GM12878 (cell line): ENCODE measurements around the gene LGI2. TPM values are rescaled to one million over a fixed set of nuclear protein-coding genes. Genes with fewer than 3 reads are reported as not detected.

Experiments
- ATAC-seq: fragments of 200-7000 bp; cut with Tn5 transposase; 3 replicates; pipeline ENCODE4 v1.9.1; 2020; ENCODE audit warnings: mild to moderate bottlenecking, moderate library complexity
- BruUV-seq: library from RNA; stranded (reverse); fragments of 400-500 nt; replicated peaks from 2 replicates; lab custom pipeline; 2021; lab: Mats Ljungman, UMichigan
- CTCF ChIA-PET: fragments of 300-600 bp; sonication (Branson Sonifier 250); formaldehyde crosslinking; extraction: SDS; loops from one replicate; lab custom pipeline; 2021; ENCODE audit warnings: inconsistent platforms; lab: Yijun Ruan, JAX
- POLR2A ChIA-PET: fragments of 350-600 bp; formaldehyde crosslinking; extraction: SDS; loops from one replicate; lab custom pipeline; 2021; ENCODE audit warnings: inconsistent platforms; lab: Charles Lee
- RAD21 ChIA-PET: fragments of 300-600 bp; sonication (Branson Sonifier 250); formaldehyde crosslinking; loops from one replicate; lab custom pipeline; 2023; ENCODE audit warnings: antibody characterized with exemption; ENCODE audit not compliant: unreplicated experiment; lab: Charles Lee
- SMC1A ChIA-PET: fragments of 300-600 bp; sonication (Branson Sonifier 250); formaldehyde crosslinking; loops from one replicate; lab custom pipeline; 2023; ENCODE audit not compliant: unreplicated experiment, uncharacterized antibody; lab: Charles Lee
- DNase-seq: peaks from one replicate; pipeline ENCODE4 v3.0.0-alpha.2; 2011; ENCODE audit warnings: low read depth, low spot score
- FAIRE-seq: peaks from 3 replicates; lab custom pipeline; 2011; peaks lifted over from hg19 to GRCh38; lab: Jason Lieb, UNC
- H2AFZ ChIP-seq: 2 replicates; pipeline ENCODE4 v1.6.0; 2011; ENCODE audit warnings: low read depth, low read length, control low read depth; ENCODE audit not compliant: control insufficient read depth
- H3K27ac ChIP-seq: 2 replicates; pipeline ENCODE4 v1.5.1; 2011; ENCODE audit warnings: control low read depth; ENCODE audit not compliant: control insufficient read depth, insufficient read depth
- H3K27me3 ChIP-seq, 2 experiments: replicated peaks in 1 of 2; 2 replicates each; pipeline versions ENCODE4 v1.6.0 to v1.6.1; 2011; ENCODE audit warnings: low read length in 1 of 2; ENCODE audit not compliant: control insufficient read depth in 2 of 2, insufficient read depth in 2 of 2
- H3K36me3 ChIP-seq, 2 experiments: 2 replicates each; pipeline ENCODE4 v1.5.1; 2011; ENCODE audit warnings: low read length in 1 of 2; ENCODE audit not compliant: control insufficient read depth in 2 of 2, insufficient read depth in 2 of 2
- H3K4me1 ChIP-seq: 2 replicates; pipeline ENCODE4 v1.6.1; 2011; ENCODE audit warnings: mild to moderate bottlenecking, low read length, moderate library complexity, mixed read lengths; ENCODE audit not compliant: control insufficient read depth, insufficient read depth
- H3K4me2 ChIP-seq: 2 replicates; pipeline ENCODE4 v1.6.0; 2011; ENCODE audit warnings: control low read depth; ENCODE audit not compliant: control insufficient read depth, insufficient read depth
- H3K4me3 ChIP-seq: fragments of 200-600 bp; sonication (generic); 2 replicates; pipeline ENCODE4 v1.5.1; 2016
- H3K79me2 ChIP-seq: 2 replicates; pipeline ENCODE4 v1.6.0; 2011; ENCODE audit warnings: low read length; ENCODE audit not compliant: control insufficient read depth, insufficient read depth
- H3K9ac ChIP-seq: 2 replicates; pipeline ENCODE4 v1.8.0; 2011; ENCODE audit warnings: low read length, control low read depth, mixed read lengths; ENCODE audit not compliant: control insufficient read depth, insufficient read depth
- H3K9me3 ChIP-seq: replicated peaks from 3 replicates; pipeline ENCODE4 v1.5.1; 2011; ENCODE audit warnings: mild to moderate bottlenecking, low read length; ENCODE audit not compliant: control insufficient read depth, insufficient read depth
- H4K20me1 ChIP-seq: 2 replicates; pipeline ENCODE4 v1.6.0; 2011; ENCODE audit not compliant: control insufficient read depth, insufficient read depth
- ATF3 ChIP-seq: IDR thresholded peaks from 2 replicates; pipeline ENCODE4 v1.6.1; 2011; ENCODE audit warnings: low read depth, mild to moderate bottlenecking, low read length, moderate library complexity, borderline replicate concordance; ENCODE audit errors: extremely low read depth
- CHD1 ChIP-seq: IDR thresholded peaks from 2 replicates; pipeline ENCODE4 v1.6.1; 2012; ENCODE audit warnings: low read depth, low read length, improper control_type of control experiment
- E2F4 ChIP-seq: IDR thresholded peaks from 2 replicates; pipeline ENCODE4 v1.6.1; 2012; ENCODE audit warnings: low read depth, low read length, improper control_type of control experiment
- FOXK2 ChIP-seq: fragments of 450-650 bp; IDR thresholded peaks from 2 replicates; pipeline ENCODE4 v1.6.1; 2017; ENCODE audit warnings: mild to moderate bottlenecking, moderate library complexity
- MYC ChIP-seq: IDR thresholded peaks from 2 replicates; pipeline ENCODE4 v1.6.1; 2011; ENCODE audit warnings: mild to moderate bottlenecking, low read length, moderate library complexity, inconsistent platforms; ENCODE audit not compliant: insufficient read depth, insufficient replicate concordance, insufficient read length, severe bottlenecking
- NKRF ChIP-seq: fragments of 450-650 bp; conservative IDR thresholded peaks from 2 replicates; pipeline ENCODE4 v1.6.1; 2017; ENCODE audit warnings: mild to moderate bottlenecking, moderate library complexity
- POLR2A ChIP-seq: IDR thresholded peaks from 2 replicates; pipeline ENCODE4 v1.6.1; 2011; ENCODE audit warnings: low read depth, mild to moderate bottlenecking, low read length
- PRDM15 ChIP-seq: fragments of 450-650 bp; formaldehyde crosslinking; IDR thresholded peaks from 2 replicates; pipeline ENCODE4 v1.4.0; 2020; ENCODE audit warnings: mild to moderate bottlenecking, moderate library complexity
- RELB ChIP-seq: fragments of 450-650 bp; IDR thresholded peaks from 2 replicates; pipeline ENCODE4 v1.6.1; 2017; ENCODE audit warnings: low read depth, mild to moderate bottlenecking, moderate library complexity
- SKIL ChIP-seq: fragments of 450-650 bp; IDR thresholded peaks from 2 replicates; pipeline ENCODE4 v1.6.1; 2017; ENCODE audit warnings: mild to moderate bottlenecking, low read depth, inconsistent platforms; ENCODE audit not compliant: poor library complexity, severe bottlenecking
- TAF1 ChIP-seq: IDR thresholded peaks from 2 replicates; pipeline ENCODE4 v1.6.1; 2011; ENCODE audit warnings: mild to moderate bottlenecking, low read depth, low read length, borderline replicate concordance
- ZNF207 ChIP-seq: fragments of 450-650 bp; IDR thresholded peaks from 2 replicates; pipeline ENCODE4 v1.6.1; 2014; ENCODE audit warnings: antibody characterized with exemption, mild to moderate bottlenecking, borderline replicate concordance
- ZNF384 ChIP-seq: IDR thresholded peaks from 2 replicates; pipeline ENCODE4 v1.6.1; 2012; ENCODE audit warnings: low read depth, mild to moderate bottlenecking, low read length, improper control_type of control experiment, borderline replicate concordance
- WGBS: methylation state at CpG from one replicate; pipeline ENCODE4 v1.1.6; 2016; ENCODE audit warnings: low lambda C conversion rate; ENCODE audit not compliant: insufficient replicate concordance, insufficient coverage; ENCODE audit errors: missing lambda C conversion rate; 5-methylcytosine and 5-hydroxymethylcytosine counted together
- in situ Hi-C: fragments of 300-500 bp; cut with MboI; formaldehyde crosslinking; loops from 9 replicates; pipeline ENCODE4 v1.14.3; 2018; ENCODE audit warnings: mixed read lengths
- intact Hi-C: fragments of 100-400 bp; cut with micrococcal nuclease; formaldehyde crosslinking; loops from one replicate; pipeline ENCODE4 v1.14.2; 2022; ENCODE audit not compliant: unreplicated experiment
- polyA plus RNA-seq, 11 experiments: library from polyadenylated mRNA; depleted of rRNA in 4 of 11; unstranded in 6 of 11; stranded (reverse) in 5 of 11; fragments of >200 nt; fragmentation: Nextera tagmentation in 4 of 11; fragmentation: Illumina TruSeq in 1 of 11; extraction: Ambion mirVana in 4 of 11; extraction: Trizol in 1 of 11; gene quantifications; 1 replicate in 1 of 11; 2 replicates in 10 of 11; pipeline versions ENCODE4 v1.2.1 to v1.2.3, GENCODE V29; 2011 to 2016; ENCODE audit warnings: inconsistent platforms in 2 of 11, missing spikeins in 2 of 11, low read depth in 1 of 11
- total RNA-seq, 4 experiments: library from RNA; depleted of rRNA in 3 of 4; stranded (reverse); fragments of >200 nt in 3 of 4; fragmentation: Illumina TruSeq in 1 of 4; extraction: Trizol in 1 of 4; gene quantifications; 2 replicates each; pipeline versions ENCODE4 v1.2.1 to v1.2.3, GENCODE V29; 2013 to 2021

The LGI2 gene
- total and polyA plus RNA-seq, 10 of the 15 experiments (the other 5 are each of a cell fraction or from before 2014, with no cell fraction given): not detected

GRCh38 chr4:24952667-24953066 is 78.1 kb downstream of the LGI2 start:
- SMC1A ChIA-PET: no interaction called here
- Histone ChIP-seq H3K79me2 (no peaks in the 10 kb centered on the region), H3K36me3 (no peaks in the 10 kb centered on the region), H3K27ac (no peak overlapping the region), H3K4me2 (no peak overlapping the region), H4K20me1 (no peaks in the 10 kb centered on the region), H3K9me3 (no peaks in the 10 kb centered on the region; the same call in 2 of the 3 replicates), H2AFZ (no peak overlapping the region), H3K27me3 (no peaks in the 10 kb centered on the region), H3K4me3 (no peak overlapping the region), H3K9ac (no peak overlapping the region), H3K4me1 (no peaks in the 10 kb centered on the region)
- RAD21 ChIA-PET: no interaction called here
- CTCF ChIA-PET: no interaction called here
- in situ Hi-C loops (no loop called here), intact Hi-C loops (no loop called here)
- 85% methylated on average over 4 of the region's 4 CpGs for WGBS
- BruUV-seq: no TSS peak
- ATAC-seq: no peak
- POLR2A ChIA-PET: no interaction called here
- DNase-seq: no peak
- FAIRE-seq: no peak
- no peak for TF ChIP-seq PRDM15 (CRISPR knock-in tag)
- TF ChIP-seq RELB: no peak
- no peak for TF ChIP-seq NKRF
- no peak for TF ChIP-seq ZNF207
- TF ChIP-seq TAF1: no peak
- TF ChIP-seq MYC: no peak
- no peak for TF ChIP-seq ATF3
- TF ChIP-seq ZNF384: no peak
- TF ChIP-seq E2F4: no peak
- no peak for TF ChIP-seq CHD1
- no peak for TF ChIP-seq POLR2A
- TF ChIP-seq SKIL: no peak
- no peak for TF ChIP-seq FOXK2
